Measurements from ENCODE around the gene TXNRD3. TPM values are rescaled to one million over a fixed set of nuclear protein-coding genes. Genes with fewer than 3 reads are reported as not detected.
"Not testable (repeated sequence)": the region's sequence is repeated elsewhere in the genome, so short reads cannot be mapped to it uniquely, and the experiment has no call there.

Gene TXNRD3
- total and polyA plus RNA-seq, 8 donors, result 9.6 to 25.6 (median 19.6) TPM

DNA sequence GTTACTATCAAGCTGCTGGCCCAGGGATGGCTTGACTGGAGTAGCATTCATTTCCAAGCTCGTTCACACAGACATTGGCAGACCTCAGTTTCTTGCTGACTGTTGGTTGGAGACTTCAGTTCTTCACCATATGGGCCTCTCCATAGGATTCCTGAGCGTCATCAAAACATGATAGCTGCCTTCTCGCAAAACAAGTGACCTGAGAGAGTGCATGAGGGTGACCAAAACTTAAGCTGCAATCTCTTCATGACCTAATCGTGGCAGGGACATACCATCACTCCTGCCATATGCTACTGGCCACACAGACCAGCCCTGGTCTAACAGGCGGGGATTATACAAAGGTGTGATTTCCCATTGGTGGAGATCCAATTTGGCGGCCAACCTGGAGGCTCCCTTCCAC is 50.2 kb downstream of the TXNRD3 start:
- intact Hi-C loops (cut with DNase I), result no loop called here
- TF ChIP-seq, protein P1, sequence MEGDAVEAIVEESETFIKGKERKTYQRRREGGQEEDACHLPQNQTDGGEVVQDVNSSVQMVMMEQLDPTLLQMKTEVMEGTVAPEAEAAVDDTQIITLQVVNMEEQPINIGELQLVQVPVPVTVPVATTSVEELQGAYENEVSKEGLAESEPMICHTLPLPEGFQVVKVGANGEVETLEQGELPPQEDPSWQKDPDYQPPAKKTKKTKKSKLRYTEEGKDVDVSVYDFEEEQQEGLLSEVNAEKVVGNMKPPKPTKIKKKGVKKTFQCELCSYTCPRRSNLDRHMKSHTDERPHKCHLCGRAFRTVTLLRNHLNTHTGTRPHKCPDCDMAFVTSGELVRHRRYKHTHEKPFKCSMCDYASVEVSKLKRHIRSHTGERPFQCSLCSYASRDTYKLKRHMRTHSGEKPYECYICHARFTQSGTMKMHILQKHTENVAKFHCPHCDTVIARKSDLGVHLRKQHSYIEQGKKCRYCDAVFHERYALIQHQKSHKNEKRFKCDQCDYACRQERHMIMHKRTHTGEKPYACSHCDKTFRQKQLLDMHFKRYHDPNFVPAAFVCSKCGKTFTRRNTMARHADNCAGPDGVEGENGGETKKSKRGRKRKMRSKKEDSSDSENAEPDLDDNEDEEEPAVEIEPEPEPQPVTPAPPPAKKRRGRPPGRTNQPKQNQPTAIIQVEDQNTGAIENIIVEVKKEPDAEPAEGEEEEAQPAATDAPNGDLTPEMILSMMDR (IDR thresholded peaks at IDR 0.05), result no peak
- Histone ChIP-seq H3K4me3 (no peak overlapping the region), H3K27ac (no peak overlapping the region), H3K36me3 (peaks cover 0 to 36% of the 10 kb centered on the region in 2 donors), H3K27me3 (no peaks in the 10 kb centered on the region), H3K9me3 (no peaks in the 10 kb centered on the region), H3K4me1 (no peaks in the 10 kb centered on the region)
- DNase-seq (no peak), ATAC-seq (no peak)

DNA sequence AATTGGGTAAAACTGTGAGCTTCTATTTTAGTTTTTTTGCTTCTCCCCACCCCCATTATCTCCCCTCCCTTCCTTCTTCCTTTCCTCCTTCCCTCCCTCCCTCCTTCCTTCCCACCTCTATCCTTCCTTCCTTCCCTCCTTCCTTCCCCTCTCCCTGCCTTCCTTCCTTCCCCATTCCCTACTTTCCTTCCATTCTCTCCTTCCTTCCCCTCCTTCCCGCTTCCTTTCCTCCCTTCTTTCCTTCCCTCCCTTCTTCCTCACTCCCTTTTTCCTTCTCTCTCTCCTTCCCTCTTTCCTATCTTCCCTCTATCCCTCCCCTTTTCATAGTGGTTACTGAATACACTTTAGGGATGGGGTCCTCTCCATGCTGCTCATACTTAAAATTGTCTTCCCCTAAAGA is 55.8 kb downstream of the TXNRD3 start:
- no peaks in the 10 kb centered on the region for H3K36me3 ChIP-seq
- no peaks in the 10 kb centered on the region for H3K27me3 ChIP-seq
- TF ChIP-seq, protein P1 (IDR thresholded peaks at IDR 0.05), result no peak
- no peak overlapping the region for H3K27ac ChIP-seq
- H3K9me3 ChIP-seq, result peaks cover 0 to 4% of the 10 kb centered on the region in 2 donors
- H3K4me1 ChIP-seq, result no peaks in the 10 kb centered on the region
- H3K4me3 ChIP-seq, result no peak overlapping the region
- DNase-seq, result no peak
- intact Hi-C loops (cut with DNase I), result no loop called here
- ATAC-seq, result no peak

DNA sequence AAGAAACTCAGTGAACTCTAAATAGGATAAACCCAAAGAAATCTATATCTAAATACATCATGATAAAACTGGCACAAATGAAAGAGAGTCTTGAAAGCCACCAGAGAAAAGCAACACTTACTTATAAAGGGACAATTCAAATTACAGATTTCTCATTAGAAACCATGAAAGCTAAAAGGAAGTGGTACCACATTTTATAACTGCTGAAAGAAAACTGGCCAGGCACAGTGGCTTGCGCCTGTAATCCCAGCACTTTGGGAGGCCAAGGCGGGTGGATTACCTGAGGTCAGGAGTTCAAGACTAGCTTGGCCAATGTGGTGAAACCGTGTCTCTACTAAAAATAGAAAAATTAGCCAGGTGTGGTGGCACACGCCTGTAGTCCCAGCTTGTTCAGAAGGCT is 59.4 kb downstream of the TXNRD3 start:
- DNase-seq; H3K27me3 ChIP-seq; ATAC-seq; H3K36me3 ChIP-seq; H3K9me3 ChIP-seq; H3K27ac ChIP-seq; intact Hi-C loops (cut with DNase I); H3K4me3 ChIP-seq; H3K4me1 ChIP-seq: not testable (repeated sequence)

DNA sequence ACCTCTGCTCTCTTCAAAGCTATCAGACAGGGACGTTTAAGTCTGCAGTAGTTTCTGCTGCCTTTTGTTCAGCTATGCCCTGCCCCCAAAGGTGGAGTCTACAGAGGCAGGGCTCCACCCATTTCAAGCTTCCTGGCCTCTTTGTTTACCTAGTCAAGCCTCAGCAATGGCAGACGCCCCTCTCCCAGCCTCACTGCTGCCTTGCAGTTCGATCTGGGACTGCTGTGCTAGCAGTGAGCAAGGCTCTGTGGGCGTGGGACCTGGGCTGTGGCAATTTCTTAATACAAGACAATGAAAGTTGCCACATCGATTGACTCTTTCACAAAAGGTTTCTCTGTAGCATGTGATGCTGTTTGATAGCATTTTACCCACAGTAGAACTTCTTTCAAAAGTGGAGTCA is 63.4 kb downstream of the TXNRD3 start:
- ATAC-seq; intact Hi-C loops (cut with DNase I); H3K27ac ChIP-seq; DNase-seq; H3K27me3 ChIP-seq; H3K4me1 ChIP-seq; H3K36me3 ChIP-seq; H3K4me3 ChIP-seq: not testable (repeated sequence)
- H3K9me3 ChIP-seq, result peaks cover 0 to 22% of the 10 kb centered on the region in 2 donors

DNA sequence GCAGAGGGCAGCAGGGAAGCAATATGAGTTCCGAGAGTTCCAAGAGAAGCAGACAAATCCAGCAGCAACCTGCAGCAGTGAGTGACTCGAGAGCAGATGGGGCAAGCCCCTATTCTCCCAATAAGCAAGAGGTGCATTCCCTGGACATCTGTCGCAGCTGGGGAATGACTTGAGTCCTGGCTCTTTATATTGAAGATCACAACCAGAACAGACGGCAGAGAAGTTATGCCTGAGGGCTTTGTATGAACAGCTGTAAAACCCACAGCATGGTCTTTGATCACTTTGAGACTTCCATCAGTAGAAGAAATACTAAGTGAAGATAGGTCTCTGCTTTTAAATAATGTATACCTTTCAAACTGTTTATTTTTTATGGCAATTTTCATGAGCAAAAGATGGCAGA is 72.6 kb downstream of the TXNRD3 start:
- Histone ChIP-seq H3K27ac (no peak overlapping the region), H3K4me1 (no peaks in the 10 kb centered on the region), H3K36me3 (no peaks in the 10 kb centered on the region), H3K4me3 (no peak overlapping the region), H3K27me3 (no peaks in the 10 kb centered on the region), H3K9me3 (peaks cover 0 to 15% of the 10 kb centered on the region in 2 donors)
- intact Hi-C loops (cut with DNase I), result no loop called here
- ATAC-seq (no peak), DNase-seq (no peak)
- TF ChIP-seq, protein P1 (IDR thresholded peaks at IDR 0.05), result no peak

DNA sequence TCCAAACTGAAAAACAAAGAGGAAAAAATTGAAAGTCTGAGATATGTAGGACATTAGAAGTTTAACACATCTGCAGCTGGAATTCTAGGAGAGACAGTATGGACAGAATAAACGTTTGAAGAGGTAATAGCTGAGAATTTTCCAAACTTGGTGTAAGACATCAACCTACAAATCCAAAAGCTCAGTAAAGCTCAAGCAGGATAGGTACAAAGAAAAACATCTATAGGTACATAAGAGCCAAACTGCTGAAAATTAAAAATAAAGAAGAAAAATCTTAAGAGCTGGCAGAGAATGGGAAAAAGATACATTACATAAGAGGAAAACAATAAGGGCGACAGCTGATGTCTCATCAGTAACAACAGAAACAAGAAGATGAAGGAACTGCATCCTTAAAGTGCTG is 73.4 kb downstream of the TXNRD3 start:
- DNase-seq (no peak), ATAC-seq (no peak)
- H3K4me3 ChIP-seq, result no peak overlapping the region
- H3K36me3 ChIP-seq, result no peaks in the 10 kb centered on the region
- H3K27me3 ChIP-seq, result no peaks in the 10 kb centered on the region
- TF ChIP-seq, protein P1 (IDR thresholded peaks at IDR 0.05), result no peak
- H3K4me1 ChIP-seq, result no peaks in the 10 kb centered on the region
- H3K27ac ChIP-seq, result no peak overlapping the region
- H3K9me3 ChIP-seq, result peaks cover 0 to 8% of the 10 kb centered on the region in 2 donors
- intact Hi-C loops (cut with DNase I), result no loop called here

All from left lung (tissue), 10 donors.